ENCODE results near the gene ZBTB4.

DNA sequence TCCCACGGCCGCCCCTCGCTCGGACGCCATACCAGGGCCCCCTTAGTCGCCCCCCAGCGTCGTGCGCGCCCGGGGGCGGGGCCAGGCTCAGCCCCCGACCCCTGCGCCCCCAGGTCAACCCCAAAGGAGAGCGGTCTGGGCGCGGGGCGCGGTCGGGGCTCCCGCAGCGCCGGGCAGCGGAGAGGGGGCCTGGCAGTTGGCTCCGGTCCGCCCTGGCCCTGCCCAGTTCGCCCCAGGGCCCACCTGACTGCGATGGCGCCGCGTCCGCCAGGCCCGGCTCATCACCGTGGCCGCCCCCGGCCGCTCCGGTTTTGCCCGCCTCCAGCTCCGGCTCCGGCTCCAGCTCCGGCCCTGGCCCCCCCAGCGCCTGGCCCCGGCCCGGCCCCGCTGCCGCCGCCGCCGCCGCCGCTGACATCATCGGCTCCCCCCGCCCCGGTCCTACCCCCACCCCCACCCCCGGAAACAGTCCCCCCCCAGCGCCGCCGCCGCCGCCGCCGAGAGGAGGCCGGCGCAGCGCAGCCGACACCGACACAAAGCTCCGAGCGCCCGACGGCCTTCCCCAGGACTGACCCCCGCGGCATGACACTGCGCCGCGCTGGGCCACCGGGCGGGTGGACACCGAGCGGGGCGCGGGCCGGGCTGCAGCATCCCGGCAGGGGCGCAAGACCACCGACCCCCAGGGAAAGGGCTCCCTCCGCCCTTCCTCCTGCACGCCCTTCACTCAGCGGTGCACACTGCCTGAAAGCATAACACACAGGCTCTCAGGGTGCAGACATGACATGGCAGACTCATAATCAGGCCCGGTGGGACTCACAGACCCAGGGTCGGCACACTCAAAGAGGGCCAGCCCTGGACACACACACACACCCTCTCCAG, at the start of gene ZBTB4:
- TF ChIP-seq, protein P1, sequence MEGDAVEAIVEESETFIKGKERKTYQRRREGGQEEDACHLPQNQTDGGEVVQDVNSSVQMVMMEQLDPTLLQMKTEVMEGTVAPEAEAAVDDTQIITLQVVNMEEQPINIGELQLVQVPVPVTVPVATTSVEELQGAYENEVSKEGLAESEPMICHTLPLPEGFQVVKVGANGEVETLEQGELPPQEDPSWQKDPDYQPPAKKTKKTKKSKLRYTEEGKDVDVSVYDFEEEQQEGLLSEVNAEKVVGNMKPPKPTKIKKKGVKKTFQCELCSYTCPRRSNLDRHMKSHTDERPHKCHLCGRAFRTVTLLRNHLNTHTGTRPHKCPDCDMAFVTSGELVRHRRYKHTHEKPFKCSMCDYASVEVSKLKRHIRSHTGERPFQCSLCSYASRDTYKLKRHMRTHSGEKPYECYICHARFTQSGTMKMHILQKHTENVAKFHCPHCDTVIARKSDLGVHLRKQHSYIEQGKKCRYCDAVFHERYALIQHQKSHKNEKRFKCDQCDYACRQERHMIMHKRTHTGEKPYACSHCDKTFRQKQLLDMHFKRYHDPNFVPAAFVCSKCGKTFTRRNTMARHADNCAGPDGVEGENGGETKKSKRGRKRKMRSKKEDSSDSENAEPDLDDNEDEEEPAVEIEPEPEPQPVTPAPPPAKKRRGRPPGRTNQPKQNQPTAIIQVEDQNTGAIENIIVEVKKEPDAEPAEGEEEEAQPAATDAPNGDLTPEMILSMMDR (conservative IDR thresholded peaks at IDR 0.05): no peak
- peak; percentile 27; the same call in 1 of the 2 replicates for TF ChIP-seq ZFX (IDR thresholded peaks at IDR 0.05)
